Natural killer cell (primary cell): ENCODE results near the gene ARID3B. TPM values are rescaled to one million over a fixed set of nuclear protein-coding genes. Genes with fewer than 3 reads are reported as not detected.

ENCODE experiments used
- ATAC-seq, 3 donors: fragments of 150-1000 bp in 2 of 3; fragments of 200-7000 bp in 1 of 3; cut with Tn5 transposase; 1 replicate in 1 of 3; 2 replicates in 2 of 3; pipeline ENCODE4 v1.10.0; 2021; ENCODE audit warnings: mild to moderate bottlenecking in 2 of 3, moderate library complexity in 2 of 3
- DNase-seq, 2 donors: peaks; one replicate each; pipeline versions ENCODE4 v3.0.0 to v3.0.0-alpha.2; 2013 to 2021; ENCODE audit warnings: mixed read lengths in 1 of 2
- H3K27ac ChIP-seq: one replicate; pipeline ENCODE4 v1.5.1; 2013; ENCODE audit warnings: mild to moderate bottlenecking, low read length
- H3K27me3 ChIP-seq: one replicate; pipeline ENCODE4 v1.6.1; 2013; ENCODE audit warnings: low read length; ENCODE audit not compliant: control insufficient read depth, insufficient read depth
- H3K36me3 ChIP-seq: one replicate; pipeline ENCODE4 v1.6.1; 2013; ENCODE audit warnings: low read length; ENCODE audit not compliant: control insufficient read depth, insufficient read depth
- H3K4me1 ChIP-seq: one replicate; pipeline ENCODE4 v1.6.1; 2013; ENCODE audit warnings: low read length; ENCODE audit not compliant: control insufficient read depth, insufficient read depth
- H3K4me3 ChIP-seq: one replicate; pipeline ENCODE4 v1.5.1; 2013; ENCODE audit warnings: low read length
- H3K9me3 ChIP-seq: one replicate; pipeline ENCODE4 v1.6.1; 2013; ENCODE audit warnings: low read length; ENCODE audit not compliant: control insufficient read depth, insufficient read depth
- H3K27ac Mint-ChIP-seq, 2 donors: one replicate each; pipeline ENCODE4 v1.8.0; 2022; ENCODE audit warnings: mild to moderate bottlenecking in 2 of 2, mixed read lengths in 2 of 2, moderate library complexity in 1 of 2
- H3K27me3 Mint-ChIP-seq, 2 donors: one replicate each; pipeline ENCODE4 v1.8.0; 2022; ENCODE audit warnings: low read depth in 2 of 2, mixed read lengths in 2 of 2
- H3K36me3 Mint-ChIP-seq: one replicate; pipeline ENCODE4 v1.8.0; 2022; ENCODE audit warnings: mixed read lengths
- H3K4me1 Mint-ChIP-seq, 2 donors: one replicate each; pipeline ENCODE4 v1.8.0; 2022; ENCODE audit warnings: mixed read lengths in 2 of 2
- H3K4me3 Mint-ChIP-seq: one replicate; pipeline ENCODE4 v1.8.0; 2022; ENCODE audit warnings: mild to moderate bottlenecking, moderate library complexity, mixed read lengths
- H3K9me3 Mint-ChIP-seq, 2 donors: one replicate each; pipeline ENCODE4 v1.8.0; 2022; ENCODE audit warnings: mixed read lengths in 2 of 2
- WGBS: methylation state at CpG from one replicate; pipeline ENCODE4 v1.1.7; 2013; ENCODE audit warnings: missing lambda C conversion rate; ENCODE audit not compliant: insufficient coverage; 5-methylcytosine and 5-hydroxymethylcytosine counted together
- intact Hi-C: fragments of 100-400 bp; cut with micrococcal nuclease; formaldehyde crosslinking; loops from one replicate; pipeline ENCODE4 v1.14.2; 2022
- total RNA-seq, 4 donors: library from RNA; stranded (reverse); fragments of 120-200 nt in 1 of 4; gene quantifications; one replicate each; pipeline versions ENCODE4 v1.2.3 to v1.2.4, GENCODE V29; 2013 to 2022
- TF ChIP-seq, protein P1 (sequence below): fragments of 200-600 bp; IDR thresholded peaks from one replicate; pipeline ENCODE4 v1.8.0; 2022; ENCODE audit warnings: antibody characterized with exemption

Gene ARID3B
- total RNA-seq, 3 donors from 2014 or later (not counting 1 experiment from before 2014, with no cell fraction given) = 56.4 to 59.2 (median 58.3) TPM

DNA sequence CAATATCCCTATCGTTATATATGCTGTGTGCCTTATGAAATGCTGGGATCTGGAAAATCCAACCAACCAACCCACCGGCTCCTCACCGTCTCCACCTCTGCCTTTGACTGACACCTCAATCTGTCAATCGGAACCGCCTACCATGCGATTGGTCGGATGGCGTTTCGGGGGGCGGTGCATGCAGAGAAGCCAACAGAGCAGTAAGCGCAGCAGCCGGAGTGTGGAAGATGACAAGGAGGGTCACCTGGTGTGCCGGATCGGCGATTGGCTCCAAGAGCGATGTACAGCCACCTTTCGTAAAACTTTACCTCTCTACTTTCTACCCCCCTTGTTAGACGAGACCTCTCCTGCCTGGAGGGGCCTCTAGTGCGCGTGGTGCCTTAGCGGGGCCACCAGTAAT, 80.9 kb downstream of the ARID3B start:
- TF ChIP-seq, protein P1, sequence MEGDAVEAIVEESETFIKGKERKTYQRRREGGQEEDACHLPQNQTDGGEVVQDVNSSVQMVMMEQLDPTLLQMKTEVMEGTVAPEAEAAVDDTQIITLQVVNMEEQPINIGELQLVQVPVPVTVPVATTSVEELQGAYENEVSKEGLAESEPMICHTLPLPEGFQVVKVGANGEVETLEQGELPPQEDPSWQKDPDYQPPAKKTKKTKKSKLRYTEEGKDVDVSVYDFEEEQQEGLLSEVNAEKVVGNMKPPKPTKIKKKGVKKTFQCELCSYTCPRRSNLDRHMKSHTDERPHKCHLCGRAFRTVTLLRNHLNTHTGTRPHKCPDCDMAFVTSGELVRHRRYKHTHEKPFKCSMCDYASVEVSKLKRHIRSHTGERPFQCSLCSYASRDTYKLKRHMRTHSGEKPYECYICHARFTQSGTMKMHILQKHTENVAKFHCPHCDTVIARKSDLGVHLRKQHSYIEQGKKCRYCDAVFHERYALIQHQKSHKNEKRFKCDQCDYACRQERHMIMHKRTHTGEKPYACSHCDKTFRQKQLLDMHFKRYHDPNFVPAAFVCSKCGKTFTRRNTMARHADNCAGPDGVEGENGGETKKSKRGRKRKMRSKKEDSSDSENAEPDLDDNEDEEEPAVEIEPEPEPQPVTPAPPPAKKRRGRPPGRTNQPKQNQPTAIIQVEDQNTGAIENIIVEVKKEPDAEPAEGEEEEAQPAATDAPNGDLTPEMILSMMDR = no peak
- Histone ChIP-seq H3K4me3 (no peak overlapping the region), H3K4me1 (peaks cover 46% of the 10 kb centered on the region), H3K36me3 (peaks cover 83% of the 10 kb centered on the region), H3K27ac (no peak overlapping the region), H3K9me3 (no peaks in the 10 kb centered on the region), H3K27me3 (no peaks in the 10 kb centered on the region)
- H3K36me3 Mint-ChIP-seq = no peaks in the 10 kb centered on the region
- H3K27me3 Mint-ChIP-seq = no peaks in the 10 kb centered on the region
- peaks cover 42 to 54% of the 10 kb centered on the region in 2 donors for H3K4me1 Mint-ChIP-seq
- ATAC-seq (no peak), DNase-seq (no peak)
- no peak overlapping the region for H3K27ac Mint-ChIP-seq
- H3K9me3 Mint-ChIP-seq = no peaks in the 10 kb centered on the region
- WGBS = 94% methylated on average over 18 of the region's 21 CpGs
- intact Hi-C loops = no loop called here
- no peak overlapping the region for H3K4me3 Mint-ChIP-seq

DNA sequence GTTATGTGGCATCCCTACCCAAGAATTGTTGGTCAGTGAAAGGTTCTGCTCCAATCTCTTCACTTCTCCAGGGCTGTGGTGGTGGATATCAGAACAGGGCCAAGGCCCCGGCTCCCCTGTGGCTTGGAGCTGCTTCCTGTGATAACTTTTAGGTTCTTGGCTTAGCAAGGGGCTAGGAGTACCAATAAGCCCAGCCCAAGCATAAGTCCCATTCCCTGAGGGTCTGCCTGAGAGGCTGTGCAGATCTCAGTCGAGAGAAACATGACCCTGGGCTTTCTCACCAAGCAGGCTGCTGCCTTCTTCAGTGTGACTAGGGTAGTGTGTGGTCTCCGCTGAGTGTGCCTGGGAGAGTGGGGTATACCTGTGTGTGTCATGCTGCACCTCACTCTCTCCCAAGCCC, 81.7 kb downstream of the ARID3B start:
- Mint-ChIP-seq H3K4me1 (peaks cover 34 to 45% of the 10 kb centered on the region in 2 donors), H3K27ac (no peak overlapping the region), H3K9me3 (no peaks in the 10 kb centered on the region), H3K36me3 (no peaks in the 10 kb centered on the region), H3K4me3 (no peak overlapping the region), H3K27me3 (no peaks in the 10 kb centered on the region)
- TF ChIP-seq, protein P1 = no peak
- Histone ChIP-seq H3K27ac (no peak overlapping the region), H3K36me3 (peaks cover 91% of the 10 kb centered on the region), H3K4me3 (no peak overlapping the region), H3K4me1 (peaks cover 47% of the 10 kb centered on the region), H3K9me3 (no peaks in the 10 kb centered on the region), H3K27me3 (no peaks in the 10 kb centered on the region)
- DNase-seq (no peak), ATAC-seq (no peak)
- intact Hi-C loops = no loop called here
- WGBS = 95% methylated on average over 2 of the region's 3 CpGs

DNA sequence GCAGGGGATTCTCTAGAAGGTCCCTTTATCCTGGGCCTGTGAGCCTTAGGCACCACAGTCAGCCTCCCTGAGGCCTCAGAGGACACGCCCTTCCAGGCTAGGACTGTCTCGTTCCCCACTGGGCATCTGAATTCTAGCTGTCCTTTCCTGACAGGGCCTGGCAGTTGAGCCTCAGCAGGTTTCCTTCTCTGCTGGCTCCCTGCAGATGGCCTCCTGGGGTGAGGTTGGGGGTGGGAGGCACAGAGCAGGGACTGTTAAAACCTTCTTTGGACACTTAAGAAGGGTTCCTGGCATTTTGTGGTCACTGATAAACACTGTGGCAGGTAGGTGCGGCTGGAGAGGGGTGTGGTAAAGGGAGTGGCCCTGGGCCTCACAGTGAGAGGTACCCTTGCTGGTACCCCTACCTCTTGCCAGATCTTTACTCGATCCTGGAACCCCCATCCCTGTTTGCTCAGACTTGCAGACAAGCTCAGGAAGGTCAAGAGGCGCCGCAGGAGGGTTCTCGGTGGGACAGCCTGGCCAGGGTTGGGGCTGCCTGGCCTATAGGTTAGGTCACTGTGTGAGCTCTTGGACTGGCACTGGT, 83.1 kb downstream of the ARID3B start:
- Mint-ChIP-seq H3K9me3 (no peaks in the 10 kb centered on the region), H3K4me3 (no peak overlapping the region), H3K27me3 (no peaks in the 10 kb centered on the region), H3K27ac (no peak overlapping the region), H3K36me3 (no peaks in the 10 kb centered on the region), H3K4me1 (peaks cover 21 to 32% of the 10 kb centered on the region in 2 donors)
- DNase-seq (no peak), ATAC-seq (no peak)
- TF ChIP-seq, protein P1 = no peak
- Histone ChIP-seq H3K27me3 (no peaks in the 10 kb centered on the region), H3K4me3 (no peak overlapping the region), H3K4me1 (peaks cover 35% of the 10 kb centered on the region), H3K9me3 (no peaks in the 10 kb centered on the region), H3K27ac (no peak overlapping the region), H3K36me3 (peaks cover 100% of the 10 kb centered on the region)
- intact Hi-C loops = no loop called here
- WGBS = 94% methylated on average over 7 of the region's 7 CpGs

DNA sequence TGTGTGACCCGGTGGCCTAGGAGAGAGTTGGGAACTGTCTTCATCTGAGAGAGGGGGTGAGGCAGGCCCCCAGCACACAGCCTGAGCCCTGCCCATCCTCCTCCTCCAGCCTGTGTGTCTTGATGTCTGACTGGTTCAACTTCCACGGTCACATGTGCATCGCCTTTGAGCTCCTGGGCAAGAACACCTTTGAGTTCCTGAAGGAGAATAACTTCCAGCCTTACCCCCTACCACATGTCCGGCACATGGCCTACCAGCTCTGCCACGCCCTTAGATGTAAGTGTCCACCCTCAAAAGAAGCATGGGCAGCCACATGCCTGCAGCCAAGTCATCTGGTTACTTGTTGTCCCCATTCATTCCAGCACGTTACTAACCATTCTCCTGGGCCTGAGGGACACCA, 84.7 kb downstream of the ARID3B start:
- no peak for ATAC-seq
- Histone ChIP-seq H3K27ac (no peak overlapping the region), H3K4me3 (no peak overlapping the region), H3K9me3 (no peaks in the 10 kb centered on the region), H3K27me3 (no peaks in the 10 kb centered on the region), H3K4me1 (peaks cover 35% of the 10 kb centered on the region), H3K36me3 (peaks cover 96% of the 10 kb centered on the region)
- no peaks in the 10 kb centered on the region for H3K27me3 Mint-ChIP-seq
- WGBS = 90% methylated on average over 6 of the region's 6 CpGs
- H3K9me3 Mint-ChIP-seq = no peaks in the 10 kb centered on the region
- intact Hi-C loops = no loop called here
- H3K4me3 Mint-ChIP-seq = no peak overlapping the region
- no peaks in the 10 kb centered on the region for H3K36me3 Mint-ChIP-seq
- peaks cover 15 to 17% of the 10 kb centered on the region in 2 donors for H3K4me1 Mint-ChIP-seq
- TF ChIP-seq, protein P1 = no peak
- peak overlapping the region in 1 of 2 donors; percentile 16 for H3K27ac Mint-ChIP-seq
- DNase-seq = no peak
